GM12864 (cell line): ENCODE measurements around the gene DHRS1.

Source experiments
- DNase-seq: peaks from one replicate; pipeline ENCODE4 v3.0.0-alpha.2; 2011; ENCODE audit warnings: low read depth
- H3K4me3 ChIP-seq: 2 replicates; pipeline ENCODE4 v1.5.1; 2011; ENCODE audit warnings: mild to moderate bottlenecking, low read depth, low read length, control low read depth
- CTCF ChIP-seq: IDR thresholded peaks from 2 replicates; pipeline ENCODE4 v1.5.1; 2011; ENCODE audit warnings: low read depth, mild to moderate bottlenecking, moderate library complexity, low read length, control low read depth, inconsistent platforms; ENCODE audit errors: missing control alignments

Gene DHRS1

GRCh38 chr14:24254630-24255392, 44.8 kb downstream of the DHRS1 start:
- no peak for DNase-seq
- TF ChIP-seq CTCF = no peak
- H3K4me3 ChIP-seq = no peak overlapping the region

- no peak for DNase-seq
- H3K4me3 ChIP-seq = no peak overlapping the region
- TF ChIP-seq CTCF = no peak
Observed at GRCh38 chr14:24253936-24254335, 45.6 kb downstream of the DHRS1 start.

- no peak overlapping the region for H3K4me3 ChIP-seq
- no peak for TF ChIP-seq CTCF
- DNase-seq = no peak
Observed at GRCh38 chr14:24252289-24253124, 47.1 kb downstream of the DHRS1 start.

GRCh38 chr14:24251880-24252288, 47.7 kb downstream of the DHRS1 start:
- no peak overlapping the region for H3K4me3 ChIP-seq
- no peak for DNase-seq
- no peak for TF ChIP-seq CTCF

GRCh38 chr14:24250354-24250753, 49.2 kb downstream of the DHRS1 start:
- DNase-seq = no peak
- TF ChIP-seq CTCF = no peak
- H3K4me3 ChIP-seq = no peak overlapping the region

GRCh38 chr14:24249230-24250021, 50.2 kb downstream of the DHRS1 start:
- H3K4me3 ChIP-seq = no peak overlapping the region
- DNase-seq = no peak
- TF ChIP-seq CTCF = no peak
